ENCODE measurements around the gene SAMD13. TPM values are rescaled to one million over a fixed set of nuclear protein-coding genes. Genes with fewer than 3 reads are reported as not detected.

SAMD13 gene
- 0.66 and 1.0 TPM in 2 replicates for total RNA-seq (2012; rRNA removed)

GRCh38 chr1:84301004-84301784 is at the start of gene SAMD13:
Gene SAMD13, plus strand, starts transcription at chr1:84301708. Its CDS starts 1,527 bp downstream, at chr1:84303235.
- peak within 1 kb of the TSS; percentile 62 for H3K4me3 ChIP-seq (ENCODE audit: low read length)
- H3K4me1 ChIP-seq (ENCODE audit: control insufficient read depth, insufficient read depth, low read length), result peaks cover 40% of the 10 kb centered on the region
- peak within 1 kb of the TSS; percentile 57 for H3K9ac ChIP-seq (ENCODE audit: low read depth, low read length)

GRCh38 chr1:84253036-84253435 is 48.5 kb upstream of the SAMD13 start:
- Histone ChIP-seq H3K4me2 (ENCODE audit: low read length) (no peak overlapping the region), H3K9ac (ENCODE audit: low read depth, low read length) (peak overlapping the region; percentile 22), H3K4me1 (ENCODE audit: control insufficient read depth, insufficient read depth, low read length) (peaks cover 19% of the 10 kb centered on the region), H3K4me3 (ENCODE audit: low read length) (no peak overlapping the region), H3K27me3 (ENCODE audit: control insufficient read depth, insufficient read depth, low read length) (no peaks in the 10 kb centered on the region), H3K9me3 (replicated peaks; ENCODE audit: low read length) (no peaks in the 10 kb centered on the region), H3K36me3 (ENCODE audit: insufficient read depth, low read length) (no peaks in the 10 kb centered on the region)

More at GRCh38 chr1:84301004-84301784, at the start of gene SAMD13:
- Histone ChIP-seq H3K9me3 (replicated peaks; ENCODE audit: low read length) (no peaks in the 10 kb centered on the region), H3K27me3 (ENCODE audit: control insufficient read depth, insufficient read depth, low read length) (no peaks in the 10 kb centered on the region), H3K36me3 (ENCODE audit: insufficient read depth, low read length) (no peaks in the 10 kb centered on the region), H3K4me2 (ENCODE audit: low read length) (peak within 1 kb of the TSS; percentile 84)

- no peak overlapping the region for H3K4me3 ChIP-seq (ENCODE audit: low read length)
- peak overlapping the region; percentile 22 for H3K9ac ChIP-seq (ENCODE audit: low read depth, low read length)
- no peaks in the 10 kb centered on the region for H3K9me3 ChIP-seq (replicated peaks; ENCODE audit: low read length)
- no peaks in the 10 kb centered on the region for H3K27me3 ChIP-seq (ENCODE audit: control insufficient read depth, insufficient read depth, low read length)
- H3K36me3 ChIP-seq (ENCODE audit: insufficient read depth, low read length), result no peaks in the 10 kb centered on the region
- H3K4me1 ChIP-seq (ENCODE audit: control insufficient read depth, insufficient read depth, low read length), result peaks cover 19% of the 10 kb centered on the region
- H3K4me2 ChIP-seq (ENCODE audit: low read length), result peak overlapping the region; percentile 24
Observed at GRCh38 chr1:84253891-84254290, 47.6 kb upstream of the SAMD13 start.

GRCh38 chr1:84254703-84255238 is 46.7 kb upstream of the SAMD13 start:
- Histone ChIP-seq H3K27me3 (ENCODE audit: control insufficient read depth, insufficient read depth, low read length) (no peaks in the 10 kb centered on the region), H3K9me3 (replicated peaks; ENCODE audit: low read length) (no peaks in the 10 kb centered on the region), H3K4me2 (ENCODE audit: low read length) (no peak overlapping the region), H3K4me1 (ENCODE audit: control insufficient read depth, insufficient read depth, low read length) (peaks cover 19% of the 10 kb centered on the region), H3K4me3 (ENCODE audit: low read length) (no peak overlapping the region), H3K36me3 (ENCODE audit: insufficient read depth, low read length) (no peaks in the 10 kb centered on the region), H3K9ac (ENCODE audit: low read depth, low read length) (no peak overlapping the region)

- Histone ChIP-seq H3K4me2 (ENCODE audit: low read length) (no peak overlapping the region), H3K36me3 (ENCODE audit: insufficient read depth, low read length) (no peaks in the 10 kb centered on the region), H3K9me3 (replicated peaks; ENCODE audit: low read length) (no peaks in the 10 kb centered on the region), H3K27me3 (ENCODE audit: control insufficient read depth, insufficient read depth, low read length) (no peaks in the 10 kb centered on the region), H3K4me3 (ENCODE audit: low read length) (no peak overlapping the region), H3K4me1 (ENCODE audit: control insufficient read depth, insufficient read depth, low read length) (peaks cover 19% of the 10 kb centered on the region), H3K9ac (ENCODE audit: low read depth, low read length) (no peak overlapping the region)
Observed at GRCh38 chr1:84255582-84255981, 45.9 kb upstream of the SAMD13 start.

GRCh38 chr1:84257617-84258016 is 43.9 kb upstream of the SAMD13 start:
- no peak overlapping the region for H3K4me3 ChIP-seq (ENCODE audit: low read length)
- no peak overlapping the region for H3K4me2 ChIP-seq (ENCODE audit: low read length)
- H3K36me3 ChIP-seq (ENCODE audit: insufficient read depth, low read length), result no peaks in the 10 kb centered on the region
- peaks cover 17% of the 10 kb centered on the region for H3K4me1 ChIP-seq (ENCODE audit: control insufficient read depth, insufficient read depth, low read length)
- H3K27me3 ChIP-seq (ENCODE audit: control insufficient read depth, insufficient read depth, low read length), result no peaks in the 10 kb centered on the region
- no peak overlapping the region for H3K9ac ChIP-seq (ENCODE audit: low read depth, low read length)
- H3K9me3 ChIP-seq (replicated peaks; ENCODE audit: low read length), result no peaks in the 10 kb centered on the region

GRCh38 chr1:84259376-84259775 is 42.1 kb upstream of the SAMD13 start:
- Histone ChIP-seq H3K27me3 (ENCODE audit: control insufficient read depth, insufficient read depth, low read length) (no peaks in the 10 kb centered on the region), H3K4me1 (ENCODE audit: control insufficient read depth, insufficient read depth, low read length) (peaks cover 2% of the 10 kb centered on the region), H3K36me3 (ENCODE audit: insufficient read depth, low read length) (no peaks in the 10 kb centered on the region), H3K9ac (ENCODE audit: low read depth, low read length) (no peak overlapping the region), H3K4me3 (ENCODE audit: low read length) (no peak overlapping the region), H3K9me3 (replicated peaks; ENCODE audit: low read length) (no peaks in the 10 kb centered on the region), H3K4me2 (ENCODE audit: low read length) (no peak overlapping the region)

GRCh38 chr1:84259989-84260388 is 41.5 kb upstream of the SAMD13 start:
- no peaks in the 10 kb centered on the region for H3K9me3 ChIP-seq (replicated peaks; ENCODE audit: low read length)
- no peak overlapping the region for H3K4me3 ChIP-seq (ENCODE audit: low read length)
- H3K4me1 ChIP-seq (ENCODE audit: control insufficient read depth, insufficient read depth, low read length), result no peaks in the 10 kb centered on the region
- no peaks in the 10 kb centered on the region for H3K27me3 ChIP-seq (ENCODE audit: control insufficient read depth, insufficient read depth, low read length)
- H3K9ac ChIP-seq (ENCODE audit: low read depth, low read length), result no peak overlapping the region
- no peaks in the 10 kb centered on the region for H3K36me3 ChIP-seq (ENCODE audit: insufficient read depth, low read length)
- no peak overlapping the region for H3K4me2 ChIP-seq (ENCODE audit: low read length)

- Histone ChIP-seq H3K9me3 (replicated peaks; ENCODE audit: low read length) (no peaks in the 10 kb centered on the region), H3K4me2 (ENCODE audit: low read length) (no peak overlapping the region), H3K27me3 (ENCODE audit: control insufficient read depth, insufficient read depth, low read length) (no peaks in the 10 kb centered on the region), H3K4me3 (ENCODE audit: low read length) (no peak overlapping the region), H3K9ac (ENCODE audit: low read depth, low read length) (no peak overlapping the region), H3K36me3 (ENCODE audit: insufficient read depth, low read length) (no peaks in the 10 kb centered on the region), H3K4me1 (ENCODE audit: control insufficient read depth, insufficient read depth, low read length) (no peaks in the 10 kb centered on the region)
Observed at GRCh38 chr1:84260852-84261518, 40.5 kb upstream of the SAMD13 start.

- Histone ChIP-seq H3K36me3 (ENCODE audit: insufficient read depth, low read length) (no peaks in the 10 kb centered on the region), H3K9me3 (replicated peaks; ENCODE audit: low read length) (no peaks in the 10 kb centered on the region), H3K4me2 (ENCODE audit: low read length) (no peak overlapping the region), H3K27me3 (ENCODE audit: control insufficient read depth, insufficient read depth, low read length) (no peaks in the 10 kb centered on the region), H3K4me3 (ENCODE audit: low read length) (no peak overlapping the region), H3K4me1 (ENCODE audit: control insufficient read depth, insufficient read depth, low read length) (no peaks in the 10 kb centered on the region), H3K9ac (ENCODE audit: low read depth, low read length) (no peak overlapping the region)
Observed at GRCh38 chr1:84264961-84265360, 36.5 kb upstream of the SAMD13 start.

- H3K9ac ChIP-seq (ENCODE audit: low read depth, low read length), result no peak overlapping the region
- no peaks in the 10 kb centered on the region for H3K9me3 ChIP-seq (replicated peaks; ENCODE audit: low read length)
- no peaks in the 10 kb centered on the region for H3K36me3 ChIP-seq (ENCODE audit: insufficient read depth, low read length)
- H3K4me1 ChIP-seq (ENCODE audit: control insufficient read depth, insufficient read depth, low read length), result no peaks in the 10 kb centered on the region
- no peak overlapping the region for H3K4me2 ChIP-seq (ENCODE audit: low read length)
- H3K27me3 ChIP-seq (ENCODE audit: control insufficient read depth, insufficient read depth, low read length), result no peaks in the 10 kb centered on the region
- H3K4me3 ChIP-seq (ENCODE audit: low read length), result no peak overlapping the region
Observed at GRCh38 chr1:84265867-84266266, 35.6 kb upstream of the SAMD13 start.
